Measurements from ENCODE around the gene INSC. TPM values are rescaled to one million over a fixed set of nuclear protein-coding genes. Genes with fewer than 3 reads are reported as not detected.

Gene INSC
- total and polyA plus RNA-seq, 2 experiments from 2014 or later, result 0.97 to 1.5 TPM

GRCh38 chr11:15145151-15145550, 30.4 kb downstream of the INSC start (continued):
- TF ChIP-seq EZH2phosphoT487 (IDR thresholded peaks at IDR 0.05; ENCODE audit: unreplicated experiment) (no peak), EZH2 (IDR thresholded peaks at IDR 0.05; ENCODE audit: low read depth, unreplicated experiment) (no peak), STAT1 (IDR thresholded peaks at IDR 0.05; ENCODE audit: unreplicated experiment) (no peak)

GRCh38 chr11:15145615-15146014, 30.9 kb downstream of the INSC start:
- H3K27me3 Mint-ChIP-seq (ENCODE audit: insufficient read depth, low read depth, poor library complexity), result peaks cover 2% of the 10 kb centered on the region
- no peaks in the 10 kb centered on the region for H3K9me2 ChIP-seq (ENCODE audit: insufficient read depth)
- ATAC-seq (no peak; the same call in 2 of the 3 replicates), DNase-seq (ENCODE audit: low spot score) (no peak)
- no peak overlapping the region for H3K4me3 Mint-ChIP-seq
- peaks cover 10% of the 10 kb centered on the region for H3K4me1 ChIP-seq (ENCODE audit: insufficient read depth)
- H3K36me3 ChIP-seq (ENCODE audit: insufficient read depth), result no peaks in the 10 kb centered on the region
- H3K27ac ChIP-seq (ENCODE audit: low read depth), result no peak overlapping the region
- no peak overlapping the region for H3K27ac Mint-ChIP-seq
- no peak overlapping the region for H3K4me3 ChIP-seq
- H3K4me2 ChIP-seq, result no peak overlapping the region
- H3K9me3 Mint-ChIP-seq, result no peaks in the 10 kb centered on the region
- no peaks in the 10 kb centered on the region for H3K79me2 ChIP-seq (replicated peaks; ENCODE audit: insufficient read depth)
- TF ChIP-seq EZH2 (IDR thresholded peaks at IDR 0.05; ENCODE audit: low read depth, unreplicated experiment), result no peak
- TF ChIP-seq ZNF114 (CRISPR knock-in tag; IDR thresholded peaks at IDR 0.05), result no peak
- TF ChIP-seq STAT1 (IDR thresholded peaks at IDR 0.05; ENCODE audit: unreplicated experiment), result no peak
- TF ChIP-seq JUNB (IDR thresholded peaks at IDR 0.05; ENCODE audit: unreplicated experiment), result no peak
- TF ChIP-seq CREB1 (CRISPR knock-in tag; IDR thresholded peaks at IDR 0.05; ENCODE audit: low read depth), result no peak
- TF ChIP-seq POLR2AphosphoS5 (IDR thresholded peaks at IDR 0.05; ENCODE audit: low read depth), result no peak
- no peak for TF ChIP-seq CTCF (conservative IDR thresholded peaks at IDR 0.05; ENCODE audit: low read depth in 2 of 2)
- no peak for TF ChIP-seq ZNF462 (CRISPR knock-in tag; IDR thresholded peaks at IDR 0.05)
- no peak for TF ChIP-seq NANOG (IDR thresholded peaks at IDR 0.05; ENCODE audit: borderline replicate concordance)
- TF ChIP-seq ETS1 (IDR thresholded peaks at IDR 0.05), result no peak
- no peak for TF ChIP-seq ZNF331 (CRISPR knock-in tag; IDR thresholded peaks at IDR 0.05; ENCODE audit: low read depth)
- no peak for TF ChIP-seq EZH2phosphoT487 (IDR thresholded peaks at IDR 0.05; ENCODE audit: unreplicated experiment)
- TF ChIP-seq REST (IDR thresholded peaks at IDR 0.05; ENCODE audit: unreplicated experiment), result no peak
- no peaks in the 10 kb centered on the region for H4K20me1 ChIP-seq (replicated peaks; ENCODE audit: insufficient read depth)
- peaks cover 7% of the 10 kb centered on the region; the same call in 2 of the 3 replicates for H3K4me1 Mint-ChIP-seq
- H2AFZ ChIP-seq, result no peak overlapping the region
- no peaks in the 10 kb centered on the region for H3F3A ChIP-seq (replicated peaks; ENCODE audit: low read depth)
- H3K36me3 Mint-ChIP-seq (ENCODE audit: low read depth), result no peaks in the 10 kb centered on the region
- H3K27me3 ChIP-seq (ENCODE audit: insufficient read depth), result no peaks in the 10 kb centered on the region

All from GM23338 (cell line).